ENCODE results near the gene C16orf96. TPM values are rescaled to one million over a fixed set of nuclear protein-coding genes. Genes with fewer than 3 reads are reported as not detected.
A peak's percentile ranks its signal among the peaks of the same experiment; 100 is the strongest.

Gene C16orf96
- total and polyA plus RNA-seq, 2 experiments from 2014 or later, result 0.37 to 2.2 TPM

DNA sequence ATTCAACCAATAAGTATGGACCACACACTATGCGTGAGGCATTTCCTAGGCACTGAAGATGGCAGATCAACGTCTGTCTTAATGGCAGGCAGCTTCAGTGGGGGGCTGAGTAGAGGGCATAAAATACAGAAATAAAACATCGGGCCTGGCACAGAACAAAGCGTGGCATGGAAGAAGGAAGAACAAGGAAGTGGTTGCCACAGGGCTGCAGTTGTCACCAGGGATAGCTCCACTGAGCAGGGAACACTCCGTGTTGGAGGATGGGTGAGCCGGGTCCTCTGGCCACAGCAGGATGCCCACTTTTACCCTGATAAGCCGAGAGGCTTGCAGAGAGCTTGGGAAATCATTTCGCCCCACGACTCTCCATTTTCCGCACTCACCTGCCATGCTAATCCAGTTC is 23.9 kb upstream of the C16orf96 start:
- H3K27me3 ChIP-seq (ENCODE audit: insufficient read depth), result no peaks in the 10 kb centered on the region
- TF ChIP-seq, protein P1, sequence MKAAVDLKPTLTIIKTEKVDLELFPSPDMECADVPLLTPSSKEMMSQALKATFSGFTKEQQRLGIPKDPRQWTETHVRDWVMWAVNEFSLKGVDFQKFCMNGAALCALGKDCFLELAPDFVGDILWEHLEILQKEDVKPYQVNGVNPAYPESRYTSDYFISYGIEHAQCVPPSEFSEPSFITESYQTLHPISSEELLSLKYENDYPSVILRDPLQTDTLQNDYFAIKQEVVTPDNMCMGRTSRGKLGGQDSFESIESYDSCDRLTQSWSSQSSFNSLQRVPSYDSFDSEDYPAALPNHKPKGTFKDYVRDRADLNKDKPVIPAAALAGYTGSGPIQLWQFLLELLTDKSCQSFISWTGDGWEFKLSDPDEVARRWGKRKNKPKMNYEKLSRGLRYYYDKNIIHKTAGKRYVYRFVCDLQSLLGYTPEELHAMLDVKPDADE (IDR thresholded peaks at IDR 0.05), result no peak
- TF ChIP-seq EZH2phosphoT487 (IDR thresholded peaks at IDR 0.05; ENCODE audit: unreplicated experiment) (no peak), STAT1 (IDR thresholded peaks at IDR 0.05; ENCODE audit: unreplicated experiment) (no peak), ZNF462 (CRISPR knock-in tag; IDR thresholded peaks at IDR 0.05) (no peak), POLR2AphosphoS5 (IDR thresholded peaks at IDR 0.05; ENCODE audit: low read depth) (no peak), EZH2 (IDR thresholded peaks at IDR 0.05; ENCODE audit: low read depth, unreplicated experiment) (no peak), NANOG (IDR thresholded peaks at IDR 0.05; ENCODE audit: borderline replicate concordance) (no peak), ZNF114 (CRISPR knock-in tag; IDR thresholded peaks at IDR 0.05) (no peak), JUNB (IDR thresholded peaks at IDR 0.05; ENCODE audit: unreplicated experiment) (no peak), ZNF331 (CRISPR knock-in tag; IDR thresholded peaks at IDR 0.05; ENCODE audit: low read depth) (no peak), CREB1 (CRISPR knock-in tag; IDR thresholded peaks at IDR 0.05; ENCODE audit: low read depth) (no peak)
- TF ChIP-seq, protein P2, sequence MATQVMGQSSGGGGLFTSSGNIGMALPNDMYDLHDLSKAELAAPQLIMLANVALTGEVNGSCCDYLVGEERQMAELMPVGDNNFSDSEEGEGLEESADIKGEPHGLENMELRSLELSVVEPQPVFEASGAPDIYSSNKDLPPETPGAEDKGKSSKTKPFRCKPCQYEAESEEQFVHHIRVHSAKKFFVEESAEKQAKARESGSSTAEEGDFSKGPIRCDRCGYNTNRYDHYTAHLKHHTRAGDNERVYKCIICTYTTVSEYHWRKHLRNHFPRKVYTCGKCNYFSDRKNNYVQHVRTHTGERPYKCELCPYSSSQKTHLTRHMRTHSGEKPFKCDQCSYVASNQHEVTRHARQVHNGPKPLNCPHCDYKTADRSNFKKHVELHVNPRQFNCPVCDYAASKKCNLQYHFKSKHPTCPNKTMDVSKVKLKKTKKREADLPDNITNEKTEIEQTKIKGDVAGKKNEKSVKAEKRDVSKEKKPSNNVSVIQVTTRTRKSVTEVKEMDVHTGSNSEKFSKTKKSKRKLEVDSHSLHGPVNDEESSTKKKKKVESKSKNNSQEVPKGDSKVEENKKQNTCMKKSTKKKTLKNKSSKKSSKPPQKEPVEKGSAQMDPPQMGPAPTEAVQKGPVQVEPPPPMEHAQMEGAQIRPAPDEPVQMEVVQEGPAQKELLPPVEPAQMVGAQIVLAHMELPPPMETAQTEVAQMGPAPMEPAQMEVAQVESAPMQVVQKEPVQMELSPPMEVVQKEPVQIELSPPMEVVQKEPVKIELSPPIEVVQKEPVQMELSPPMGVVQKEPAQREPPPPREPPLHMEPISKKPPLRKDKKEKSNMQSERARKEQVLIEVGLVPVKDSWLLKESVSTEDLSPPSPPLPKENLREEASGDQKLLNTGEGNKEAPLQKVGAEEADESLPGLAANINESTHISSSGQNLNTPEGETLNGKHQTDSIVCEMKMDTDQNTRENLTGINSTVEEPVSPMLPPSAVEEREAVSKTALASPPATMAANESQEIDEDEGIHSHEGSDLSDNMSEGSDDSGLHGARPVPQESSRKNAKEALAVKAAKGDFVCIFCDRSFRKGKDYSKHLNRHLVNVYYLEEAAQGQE (IDR thresholded peaks at IDR 0.05; ENCODE audit: unreplicated experiment), result no peak
- TF ChIP-seq, protein P3, sequence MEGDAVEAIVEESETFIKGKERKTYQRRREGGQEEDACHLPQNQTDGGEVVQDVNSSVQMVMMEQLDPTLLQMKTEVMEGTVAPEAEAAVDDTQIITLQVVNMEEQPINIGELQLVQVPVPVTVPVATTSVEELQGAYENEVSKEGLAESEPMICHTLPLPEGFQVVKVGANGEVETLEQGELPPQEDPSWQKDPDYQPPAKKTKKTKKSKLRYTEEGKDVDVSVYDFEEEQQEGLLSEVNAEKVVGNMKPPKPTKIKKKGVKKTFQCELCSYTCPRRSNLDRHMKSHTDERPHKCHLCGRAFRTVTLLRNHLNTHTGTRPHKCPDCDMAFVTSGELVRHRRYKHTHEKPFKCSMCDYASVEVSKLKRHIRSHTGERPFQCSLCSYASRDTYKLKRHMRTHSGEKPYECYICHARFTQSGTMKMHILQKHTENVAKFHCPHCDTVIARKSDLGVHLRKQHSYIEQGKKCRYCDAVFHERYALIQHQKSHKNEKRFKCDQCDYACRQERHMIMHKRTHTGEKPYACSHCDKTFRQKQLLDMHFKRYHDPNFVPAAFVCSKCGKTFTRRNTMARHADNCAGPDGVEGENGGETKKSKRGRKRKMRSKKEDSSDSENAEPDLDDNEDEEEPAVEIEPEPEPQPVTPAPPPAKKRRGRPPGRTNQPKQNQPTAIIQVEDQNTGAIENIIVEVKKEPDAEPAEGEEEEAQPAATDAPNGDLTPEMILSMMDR (conservative IDR thresholded peaks at IDR 0.05; ENCODE audit: low read depth in 2 of 2), result no peak
- DNase-seq (ENCODE audit: low spot score) (no peak), ATAC-seq (no peak)
- H3K27ac Mint-ChIP-seq, result peak overlapping the region; percentile 9; the same call in 1 of the 2 replicates
- no peak overlapping the region for H3K4me3 Mint-ChIP-seq
- peaks cover 42% of the 10 kb centered on the region for H3K4me1 Mint-ChIP-seq
- 0 out of 2 replicates have a peak, but pooled peaks cover 17% of the 10 kb centered on the region for H3F3A ChIP-seq (replicated peaks; ENCODE audit: low read depth)
- H3K27me3 Mint-ChIP-seq (ENCODE audit: insufficient read depth, low read depth, poor library complexity), result peaks cover 19% of the 10 kb centered on the region
- H3K36me3 ChIP-seq (ENCODE audit: insufficient read depth), result no peaks in the 10 kb centered on the region; the same call in none of the 2 replicates
- no peaks in the 10 kb centered on the region for H3K9me2 ChIP-seq (ENCODE audit: insufficient read depth)
- H3K4me1 ChIP-seq (ENCODE audit: insufficient read depth), result peaks cover 24% of the 10 kb centered on the region; the same call in 1 of the 2 replicates
- no peak overlapping the region for H3K4me3 ChIP-seq
- peaks cover 68% of the 10 kb centered on the region for H3K79me2 ChIP-seq (replicated peaks; ENCODE audit: insufficient read depth)
- H2AFZ ChIP-seq, result no peak overlapping the region
- H4K20me1 ChIP-seq (replicated peaks; ENCODE audit: insufficient read depth), result peaks cover 13% of the 10 kb centered on the region
- no peak overlapping the region for H3K4me2 ChIP-seq
- no peaks in the 10 kb centered on the region; the same call in 2 of the 3 replicates for H3K9me3 Mint-ChIP-seq
- peaks cover 34% of the 10 kb centered on the region for H3K36me3 Mint-ChIP-seq (ENCODE audit: low read depth)
- no peak overlapping the region for H3K27ac ChIP-seq (ENCODE audit: low read depth)

Measured in GM23338 (cell line).